Activated T-cell treated with anti-CD3 and anti-CD28 coated beads for 48 hours (primary cell): ENCODE results near the gene SSH2.

Source experiments
- DNase-seq: peaks from one replicate; pipeline ENCODE4 v3.0.0-alpha.2; 2020; ENCODE audit warnings: low read depth

SSH2 gene

DNA sequence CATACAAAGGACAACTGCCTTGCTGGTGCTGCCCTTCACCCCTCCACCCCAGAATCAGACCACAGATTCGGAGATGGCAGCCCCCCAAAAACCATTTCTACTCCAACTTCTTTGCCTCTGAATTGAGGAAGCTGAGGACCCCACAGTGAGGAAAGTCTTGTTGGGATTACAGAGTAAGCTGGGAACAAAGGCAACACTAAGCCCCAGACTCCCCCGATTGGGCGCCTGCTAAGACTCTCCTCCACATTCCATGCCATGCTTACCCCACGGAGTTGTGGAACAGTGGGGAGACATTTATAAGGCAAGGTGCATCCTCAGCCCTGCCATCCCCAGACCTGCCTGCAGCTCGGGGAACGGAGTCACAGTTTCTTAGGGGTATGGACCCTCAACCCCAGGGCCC lies 342.4 kb downstream of the SSH2 start:
- DNase-seq: no peak

GRCh38 chr17:29586676-29587469 lies 343.2 kb downstream of the SSH2 start:
- DNase-seq: no peak

- DNase-seq: no peak
Measured at GRCh38 chr17:29585080-29585751, 344.8 kb downstream of the SSH2 start.

- no peak for DNase-seq
Measured at GRCh38 chr17:29584452-29585079, 345.5 kb downstream of the SSH2 start.

DNA sequence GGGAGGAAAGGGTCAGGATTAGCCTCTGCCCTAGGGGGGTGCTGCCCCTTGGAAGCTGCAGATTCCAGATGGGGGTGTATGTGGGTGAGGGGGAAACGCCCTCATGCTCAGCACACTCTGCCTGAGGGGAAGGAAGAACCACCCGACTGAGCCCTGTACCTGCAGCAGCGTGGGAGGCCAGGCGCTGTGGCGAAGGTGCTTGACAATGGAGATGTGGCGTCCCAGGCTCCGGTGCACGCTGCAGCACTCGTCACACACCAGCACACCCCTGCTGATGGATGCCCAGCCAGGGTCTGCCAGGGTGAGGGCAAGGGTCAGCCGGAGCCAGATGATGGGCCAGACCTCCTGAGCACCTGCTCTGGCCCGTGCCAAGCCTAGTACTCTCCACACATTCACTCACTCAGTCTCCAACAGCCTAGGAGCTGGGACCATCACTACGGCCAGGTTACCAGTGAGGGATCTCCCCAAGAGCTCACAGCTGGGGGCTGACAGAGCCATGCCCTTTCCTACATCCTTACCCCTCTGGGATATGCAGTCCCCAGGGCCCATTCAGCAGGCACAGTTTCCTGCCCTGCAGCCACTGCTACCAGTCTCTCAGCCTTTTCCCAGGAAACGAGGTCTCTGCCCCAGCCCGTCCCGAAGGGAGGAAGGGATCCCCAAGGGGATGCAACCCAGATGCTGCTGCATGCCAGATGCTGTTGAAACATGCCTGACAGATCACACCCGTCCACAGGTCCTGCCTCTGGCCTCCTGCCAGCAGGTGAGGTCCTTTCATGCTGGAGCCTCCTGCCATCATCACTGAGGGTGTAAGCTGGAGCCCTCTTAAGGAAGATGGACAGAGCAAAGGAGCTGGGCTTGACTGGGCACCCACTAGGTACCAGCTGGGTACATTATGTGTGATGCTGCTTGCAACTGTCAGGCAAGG lies 346.4 kb downstream of the SSH2 start:
- DNase-seq: no peak

- no peak for DNase-seq
Measured at GRCh38 chr17:29582772-29583171, 347.3 kb downstream of the SSH2 start.

DNA sequence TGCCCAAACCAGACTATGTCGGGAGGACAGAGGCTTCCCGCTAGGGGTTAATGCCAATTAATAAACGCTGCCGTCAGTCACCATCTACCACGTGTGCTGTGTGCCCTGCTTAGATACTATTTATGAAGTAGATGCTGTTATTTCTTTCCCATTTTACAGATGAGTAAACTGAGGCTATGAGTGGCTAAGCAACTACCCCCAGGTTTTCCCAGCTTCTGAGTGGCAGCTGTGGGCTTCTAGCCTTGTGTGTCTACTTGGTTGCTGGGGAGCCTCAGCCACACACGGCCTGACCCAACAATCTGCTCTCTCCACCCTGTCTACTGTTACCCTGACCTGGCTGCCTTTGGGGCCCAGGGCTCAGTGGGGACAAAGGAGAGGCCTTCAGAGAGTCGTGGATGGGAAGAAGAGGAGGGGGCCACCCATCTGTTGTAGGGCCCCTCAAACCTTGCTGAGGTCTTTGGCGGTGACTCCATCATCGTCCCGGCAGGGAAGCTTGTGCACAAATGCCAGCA lies 347.7 kb downstream of the SSH2 start:
- no peak for DNase-seq

DNA sequence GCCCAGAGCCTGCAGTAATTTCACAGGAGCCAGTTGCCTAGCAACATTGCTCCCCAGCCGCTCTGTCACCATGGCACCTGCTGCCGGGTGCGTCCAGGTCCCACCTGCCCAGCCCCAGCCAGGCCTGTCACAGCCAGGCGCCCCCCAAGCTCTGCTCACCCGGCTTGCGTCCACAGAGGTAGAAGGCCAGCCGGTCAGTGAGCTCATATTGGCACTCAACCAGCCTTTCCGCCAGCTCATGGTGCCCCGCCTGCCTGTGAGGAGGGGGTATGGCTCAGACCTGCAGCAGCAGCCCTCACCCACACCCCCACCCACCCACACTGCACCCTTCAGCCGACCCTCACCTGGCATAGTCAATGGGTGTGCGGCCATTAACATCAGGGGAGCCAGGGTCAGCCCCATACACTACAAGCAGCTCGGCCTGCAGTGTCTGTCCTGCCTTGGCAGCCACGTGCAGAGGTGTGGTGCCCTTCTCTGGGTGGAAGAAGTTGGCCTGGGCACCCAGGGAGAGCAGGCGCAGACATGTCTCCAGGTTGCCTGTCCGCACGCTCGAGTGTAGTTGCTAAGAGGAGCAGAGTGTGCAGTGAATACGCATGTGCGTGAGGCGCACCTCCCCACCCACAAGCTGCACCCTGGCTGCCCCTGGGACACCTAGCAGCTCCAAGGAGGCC lies 348.3 kb downstream of the SSH2 start:
- DNase-seq: no peak

DNA sequence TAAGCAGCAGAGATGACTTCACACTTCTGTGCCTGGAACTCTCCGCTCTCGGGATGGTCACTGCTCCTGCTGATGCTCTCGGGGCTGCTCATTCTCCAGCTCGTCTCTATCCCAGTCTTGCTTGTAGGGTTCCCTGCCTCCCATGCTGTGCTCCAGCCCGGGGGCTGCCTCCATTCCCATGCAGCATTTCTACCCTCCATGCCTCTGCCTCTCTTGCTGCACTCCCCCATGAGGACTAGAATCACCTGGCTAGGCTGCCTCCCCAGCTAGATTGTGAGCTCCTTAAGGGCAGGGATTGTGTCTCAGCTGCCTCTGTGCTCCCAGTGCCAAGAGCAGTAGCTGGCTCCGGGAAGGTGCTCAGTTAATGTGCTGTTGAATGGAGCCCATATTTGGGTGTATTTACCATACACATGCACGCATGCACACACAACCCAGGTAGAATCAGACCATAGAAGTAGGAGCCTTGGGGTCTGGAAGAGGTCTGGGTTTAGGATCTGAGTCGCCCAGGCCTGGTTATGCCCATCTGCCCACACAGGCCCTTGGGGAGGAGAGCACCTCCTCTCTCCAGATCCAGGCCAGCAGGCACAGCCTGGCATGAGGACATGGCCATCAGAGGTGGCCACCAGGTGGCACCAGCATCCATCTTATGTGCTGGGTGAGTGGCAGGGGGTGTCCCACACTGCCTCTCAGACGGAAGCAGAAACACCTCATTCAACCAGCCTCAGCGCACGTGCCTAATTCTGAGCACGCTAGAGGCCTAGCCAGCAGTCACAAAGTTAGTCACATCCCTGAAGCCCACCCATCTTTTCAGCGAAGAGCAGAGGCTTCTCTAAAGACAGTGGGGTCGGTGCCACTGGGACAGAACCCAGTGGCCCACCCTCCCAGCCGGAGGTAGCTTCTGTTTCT lies 349.9 kb downstream of the SSH2 start:
- peak; percentile 84 for DNase-seq

DNA sequence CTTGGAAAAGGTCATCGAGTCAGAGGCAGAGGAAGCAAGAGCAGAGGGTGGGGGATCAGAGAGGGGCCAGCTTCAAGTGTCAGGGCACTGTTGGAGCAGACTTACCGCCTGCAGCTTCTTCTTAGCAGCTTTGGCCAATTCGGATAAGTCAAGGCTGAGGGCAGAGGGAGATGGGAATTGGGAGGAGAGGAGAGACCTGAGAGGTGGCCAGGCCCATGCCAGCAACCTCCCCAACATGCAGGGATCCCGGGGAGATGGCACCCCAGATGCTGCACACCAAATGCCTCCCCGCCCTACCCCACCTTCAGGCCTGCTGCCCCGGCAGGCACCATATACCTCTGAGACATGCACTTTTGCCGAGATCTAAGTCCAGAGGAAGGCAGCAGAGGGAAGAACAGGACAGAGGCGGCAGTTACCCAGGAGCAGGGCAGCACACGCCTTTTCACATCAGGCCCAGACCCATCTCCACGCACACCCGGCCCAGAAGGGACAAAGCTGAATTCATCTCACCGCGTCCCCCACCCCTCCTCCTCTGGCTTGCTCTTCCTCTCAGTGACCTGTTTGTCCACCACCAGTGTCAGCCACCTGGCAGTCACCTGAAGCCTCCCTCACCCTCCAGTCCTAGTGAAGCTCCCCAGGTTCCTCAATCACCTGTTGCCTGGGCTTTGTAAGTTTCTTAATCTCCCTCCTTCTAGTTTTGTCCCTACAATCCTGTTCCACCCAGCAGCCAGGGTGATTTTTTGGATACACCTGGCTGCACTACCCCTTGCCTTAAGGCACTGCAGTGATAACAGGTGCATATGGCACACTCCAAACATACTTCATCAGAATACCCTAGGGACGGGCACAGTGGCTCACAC lies 351.2 kb downstream of the SSH2 start:
- no peak for DNase-seq

- DNase-seq: no peak
Measured at GRCh38 chr17:29577385-29578211, 352.4 kb downstream of the SSH2 start.

DNA sequence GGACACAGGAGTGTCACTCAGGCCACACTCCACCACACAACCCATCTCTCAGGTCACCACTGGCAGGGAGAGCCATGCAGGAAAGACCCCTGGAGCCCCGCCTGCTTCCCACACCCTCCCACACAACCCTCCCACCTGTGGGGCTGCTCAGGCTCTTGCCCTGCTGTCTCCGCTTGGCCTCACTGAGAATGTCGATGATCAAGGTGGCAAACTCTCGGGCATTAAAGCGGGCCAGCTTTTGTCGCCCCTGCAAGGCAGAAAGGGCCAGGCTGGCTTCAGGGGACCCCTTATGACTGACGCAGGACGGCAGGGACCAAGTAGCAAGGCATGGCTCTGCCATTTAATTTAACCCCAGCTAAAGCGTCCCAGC lies 353.0 kb downstream of the SSH2 start:
- DNase-seq: no peak

DNA sequence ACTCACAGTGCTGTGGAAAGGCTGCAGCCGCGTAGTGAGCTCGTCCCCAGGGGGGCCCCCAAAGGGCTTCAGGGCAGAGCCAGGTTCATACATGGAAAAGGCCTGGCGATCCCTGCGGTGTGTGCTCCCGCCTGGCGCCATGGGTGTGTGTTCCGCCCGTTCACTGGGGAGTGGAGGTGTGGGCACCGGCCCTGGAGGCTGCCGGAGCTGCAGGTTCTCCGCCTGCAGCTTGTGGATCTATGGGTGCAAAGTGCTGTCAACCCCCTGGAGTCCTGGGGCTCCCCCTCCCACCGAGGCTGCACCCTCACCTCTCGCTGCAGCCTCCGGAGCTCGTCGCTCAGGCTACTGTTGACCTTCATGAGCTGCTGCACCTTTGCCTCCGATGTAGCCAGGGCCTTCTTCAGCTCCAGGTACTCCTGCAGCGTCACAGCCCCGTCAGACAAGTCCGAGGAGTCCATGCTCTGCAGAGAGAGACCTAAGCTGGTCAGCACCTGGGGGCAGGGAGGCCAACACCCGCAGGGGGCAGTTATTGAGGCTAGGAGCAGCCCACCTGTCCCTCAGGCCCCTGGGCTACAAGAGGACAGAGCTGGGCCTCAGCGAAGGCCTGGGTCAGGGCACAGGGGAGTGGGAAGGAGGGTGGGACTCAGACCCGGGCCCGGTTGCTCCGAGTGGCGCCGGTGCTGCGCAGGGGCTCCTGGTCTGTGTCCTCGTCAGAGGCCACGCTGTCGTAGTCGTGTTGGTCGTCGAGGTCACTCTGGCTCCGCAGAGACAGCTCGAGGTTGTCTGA lies 353.6 kb downstream of the SSH2 start:
- no peak for DNase-seq
